Neural progenitor cell (in vitro differentiated cells): ENCODE data around the gene TREML2.

ENCODE experiments used
- CTCF ChIP-seq: fragments of 200-600 bp; sonication (generic); IDR thresholded peaks from 2 replicates; pipeline ENCODE4 v1.5.1; 2017; ENCODE audit warnings: antibody characterized with exemption, mild to moderate bottlenecking
- EZH2 ChIP-seq: fragments of 200-600 bp; sonication (generic); IDR thresholded peaks from 2 replicates; pipeline ENCODE4 v1.6.1; 2017; ENCODE audit warnings: antibody characterized with exemption, mild to moderate bottlenecking, moderate library complexity
- EZH2phosphoT487 ChIP-seq: fragments of 200-600 bp; sonication (generic); IDR thresholded peaks from 2 replicates; pipeline ENCODE4 v1.6.1; 2017; ENCODE audit warnings: antibody characterized with exemption

- TF ChIP-seq CTCF (no peak), EZH2phosphoT487 (no peak), EZH2 (no peak)
Measured at GRCh38 chr6:41153992-41154625, 46.8 kb downstream of the TREML2 start, which contains the start of gene TREML1.
